HG03039 (cell line): ENCODE results near the gene PXMP4.
A peak's percentile ranks its signal among the peaks of the same experiment; 100 is the strongest.
"Not testable (repeated sequence)": the region's sequence is repeated elsewhere in the genome, so short reads cannot be mapped to it uniquely, and the experiment has no call there.

Experiments
- ATAC-seq: cut with Tn5 transposase; IDR thresholded peaks from one replicate; pipeline ENCODE4 v1.9.1; 2021; ENCODE audit warnings: mild to moderate bottlenecking, moderate library complexity; ENCODE audit not compliant: unreplicated experiment

Gene PXMP4, protein sequence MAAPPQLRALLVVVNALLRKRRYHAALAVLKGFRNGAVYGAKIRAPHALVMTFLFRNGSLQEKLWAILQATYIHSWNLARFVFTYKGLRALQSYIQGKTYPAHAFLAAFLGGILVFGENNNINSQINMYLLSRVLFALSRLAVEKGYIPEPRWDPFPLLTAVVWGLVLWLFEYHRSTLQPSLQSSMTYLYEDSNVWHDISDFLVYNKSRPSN

GRCh38 chr20:33719989-33720709, at the start of gene PXMP4:
TSS of gene PXMP4 (minus strand) at chr20:33720310. CDS start at chr20:33720207, 103 bp downstream.
- ATAC-seq = peak; percentile 94

- no peak for ATAC-seq
These were observed 48.9 kb upstream of the PXMP4 start for GRCh38 chr20:33769043-33769442.

DNA sequence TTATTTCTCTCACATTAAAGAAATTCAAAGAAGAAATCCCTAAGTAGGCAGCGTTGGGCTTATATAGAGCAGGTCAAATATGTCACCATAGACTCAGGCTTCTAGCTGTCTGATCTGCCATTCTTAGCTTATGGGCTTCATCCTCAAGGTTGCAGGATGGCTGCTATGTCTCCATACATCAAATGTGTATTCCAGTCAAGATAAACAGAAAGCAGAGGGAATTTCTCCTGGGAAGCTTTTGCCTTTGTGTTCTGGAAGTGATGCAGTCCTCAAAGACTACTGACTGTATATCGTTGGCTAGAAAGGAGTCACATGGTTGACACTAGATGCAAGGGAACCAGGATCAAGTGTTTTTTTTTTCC, 47.6 kb upstream of the PXMP4 start:
- no peak for ATAC-seq

- ATAC-seq = no peak
These were observed 46.6 kb upstream of the PXMP4 start for GRCh38 chr20:33766686-33767085.

DNA sequence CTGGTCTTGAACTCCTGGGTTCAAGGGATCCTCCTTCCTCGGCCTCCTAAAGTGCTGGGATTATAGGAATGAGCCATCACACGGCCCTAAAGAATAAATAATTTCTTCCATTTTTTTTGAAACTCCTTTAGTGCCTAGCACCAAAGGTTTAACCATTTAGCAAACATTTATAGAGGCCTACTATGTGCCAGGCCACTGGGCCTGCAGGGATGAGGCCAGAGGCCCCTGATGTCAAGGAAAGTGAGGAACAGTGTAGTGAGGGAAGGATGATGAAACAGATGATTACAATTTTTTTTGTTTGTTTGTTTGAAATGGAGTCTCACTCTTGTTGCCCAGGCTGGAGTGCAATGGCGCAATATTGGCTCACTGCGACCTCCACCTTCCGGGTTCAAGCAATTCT, 45.5 kb upstream of the PXMP4 start:
- no peak for ATAC-seq

- ATAC-seq = no peak
These were observed 45.0 kb upstream of the PXMP4 start for GRCh38 chr20:33765099-33765498.

GRCh38 chr20:33761698-33762250, 41.7 kb upstream of the PXMP4 start:
- ATAC-seq = no peak

GRCh38 chr20:33757458-33757857, 37.3 kb upstream of the PXMP4 start:
- ATAC-seq = no peak

GRCh38 chr20:33757046-33757445, 36.9 kb upstream of the PXMP4 start:
- ATAC-seq = no peak

- not testable (repeated sequence) for ATAC-seq
These were observed 35.9 kb upstream of the PXMP4 start for GRCh38 chr20:33755936-33756490.

DNA sequence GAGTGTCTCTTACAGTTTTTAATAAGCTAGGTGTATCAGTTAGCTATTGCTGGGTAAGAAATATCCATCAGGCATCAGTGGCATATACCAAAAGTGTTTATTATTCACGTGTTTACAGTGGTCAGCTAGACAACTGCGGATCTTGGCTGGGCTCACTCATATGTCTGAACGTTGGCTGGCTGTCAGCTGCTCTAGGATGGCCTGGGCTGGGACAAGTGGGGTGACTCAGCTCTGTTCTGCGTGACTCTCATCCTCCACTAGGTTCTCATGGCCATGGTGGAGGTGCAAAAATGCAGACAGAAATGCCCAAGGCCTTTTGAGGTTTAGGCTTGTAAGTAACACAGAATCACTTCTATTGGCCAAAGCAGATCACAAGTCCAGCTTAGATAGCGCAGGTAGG, 33.7 kb upstream of the PXMP4 start:
- no peak for ATAC-seq

DNA sequence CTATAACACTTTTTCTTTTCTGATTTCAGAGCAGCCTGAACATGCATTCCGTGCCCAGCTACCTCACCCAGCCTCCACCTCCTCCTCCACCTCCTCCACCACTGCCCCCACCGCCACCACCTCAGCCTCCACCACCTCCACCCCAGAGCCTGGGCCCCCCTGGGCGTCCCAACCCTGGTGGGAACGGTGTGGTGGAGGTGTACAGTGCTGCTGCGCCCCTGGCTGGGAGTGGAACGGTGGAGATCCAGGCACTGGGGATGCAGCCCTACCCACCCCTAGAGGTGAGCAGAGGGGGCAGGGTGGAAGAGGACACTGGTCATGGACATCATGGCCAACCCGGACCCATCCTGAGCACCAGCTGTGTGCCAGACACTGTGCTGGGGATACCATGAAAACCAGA, 33.0 kb upstream of the PXMP4 start:
- no peak for ATAC-seq

GRCh38 chr20:33751775-33752174, 31.7 kb upstream of the PXMP4 start:
- ATAC-seq = no peak

- ATAC-seq = no peak
These were observed 26.4 kb upstream of the PXMP4 start for GRCh38 chr20:33746325-33746998.

DNA sequence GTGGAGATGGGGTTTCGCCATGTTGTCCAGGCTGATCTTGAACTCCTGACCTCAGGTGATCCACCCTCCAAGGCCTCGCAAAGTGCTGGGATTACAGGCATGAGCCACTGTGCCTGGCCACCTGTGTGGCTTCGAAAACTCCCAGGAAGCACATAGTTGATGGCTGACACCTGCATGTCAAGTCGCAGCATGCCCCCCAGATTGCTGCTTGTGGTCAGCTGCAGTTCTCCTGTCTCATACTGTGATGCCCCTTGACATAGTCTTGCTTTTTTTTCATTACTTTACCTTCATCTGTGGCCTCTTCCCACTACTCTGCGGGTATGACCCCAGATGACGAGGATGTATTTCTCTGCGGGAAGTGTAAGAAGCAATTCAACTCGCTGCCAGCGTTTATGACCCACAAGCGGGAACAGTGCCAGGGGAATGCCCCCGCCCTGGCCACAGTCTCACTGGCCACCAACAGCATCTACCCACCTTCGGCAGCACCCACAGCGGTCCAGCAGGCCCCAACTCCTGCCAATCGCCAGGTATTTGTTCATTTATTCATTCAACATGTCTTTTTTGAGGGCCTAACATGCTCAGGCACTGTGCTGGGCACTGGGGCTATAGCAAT, 24.8 kb upstream of the PXMP4 start:
- ATAC-seq = no peak

DNA sequence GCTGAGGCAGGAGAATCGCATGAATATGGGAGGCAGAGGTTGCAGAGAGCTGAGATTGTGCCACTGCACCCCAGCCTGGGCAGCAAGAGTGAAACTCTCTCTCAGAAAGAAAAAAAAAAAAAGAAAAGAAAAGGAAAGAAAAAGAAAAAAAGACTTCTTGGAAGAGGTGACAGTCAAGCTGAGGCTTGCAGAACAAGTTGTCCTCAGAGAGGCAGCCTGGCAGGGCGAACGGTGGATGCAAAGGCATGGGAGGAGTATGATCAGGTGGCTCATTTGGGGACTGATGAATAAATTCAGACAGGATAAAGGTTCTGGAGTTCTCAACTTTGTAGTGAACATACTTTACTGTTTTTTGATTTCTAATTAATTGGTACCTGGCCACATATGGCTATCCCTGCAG, 24.1 kb upstream of the PXMP4 start:
- no peak for ATAC-seq

GRCh38 chr20:33740189-33740588, 20.1 kb upstream of the PXMP4 start:
- no peak for ATAC-seq

DNA sequence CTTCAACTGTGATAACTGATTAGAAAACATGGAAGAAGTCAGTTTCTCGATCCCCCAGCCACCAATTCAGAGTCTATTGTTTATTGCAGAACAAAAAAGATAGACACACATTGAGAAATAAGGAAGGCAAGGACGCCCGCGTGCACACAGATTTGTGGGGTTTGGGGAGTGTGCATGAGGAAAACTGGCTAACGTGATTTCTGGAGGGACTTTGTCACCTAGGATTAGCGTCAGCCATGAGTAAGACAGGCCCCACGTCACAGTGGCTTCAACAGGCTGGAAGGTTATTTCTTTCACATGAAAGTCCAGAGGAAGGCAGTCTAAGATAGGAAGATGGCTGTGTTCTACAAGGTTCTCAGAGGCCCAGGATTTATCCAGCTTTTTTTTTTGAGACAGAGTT, 19.4 kb upstream of the PXMP4 start:
- ATAC-seq = no peak

DNA sequence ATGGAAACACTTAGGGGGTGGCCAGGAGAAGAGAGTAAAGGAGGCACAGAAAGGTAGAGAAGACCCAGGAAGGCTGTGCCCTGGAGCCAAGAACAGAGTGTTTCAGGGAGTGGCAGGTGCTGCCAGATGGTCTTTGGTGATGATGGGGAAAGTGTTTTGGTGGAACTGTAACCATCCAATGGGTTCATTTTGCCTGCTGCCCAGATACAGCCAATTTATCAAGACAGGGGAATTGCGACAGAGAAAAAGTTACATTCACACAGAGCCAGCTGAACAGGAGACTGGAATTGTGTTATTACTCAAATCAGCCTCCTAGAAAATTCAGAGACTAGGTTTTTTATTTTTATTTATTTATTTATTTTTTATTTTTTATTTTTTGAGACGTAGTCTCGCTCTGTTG, 16.9 kb upstream of the PXMP4 start:
- no peak for ATAC-seq

DNA sequence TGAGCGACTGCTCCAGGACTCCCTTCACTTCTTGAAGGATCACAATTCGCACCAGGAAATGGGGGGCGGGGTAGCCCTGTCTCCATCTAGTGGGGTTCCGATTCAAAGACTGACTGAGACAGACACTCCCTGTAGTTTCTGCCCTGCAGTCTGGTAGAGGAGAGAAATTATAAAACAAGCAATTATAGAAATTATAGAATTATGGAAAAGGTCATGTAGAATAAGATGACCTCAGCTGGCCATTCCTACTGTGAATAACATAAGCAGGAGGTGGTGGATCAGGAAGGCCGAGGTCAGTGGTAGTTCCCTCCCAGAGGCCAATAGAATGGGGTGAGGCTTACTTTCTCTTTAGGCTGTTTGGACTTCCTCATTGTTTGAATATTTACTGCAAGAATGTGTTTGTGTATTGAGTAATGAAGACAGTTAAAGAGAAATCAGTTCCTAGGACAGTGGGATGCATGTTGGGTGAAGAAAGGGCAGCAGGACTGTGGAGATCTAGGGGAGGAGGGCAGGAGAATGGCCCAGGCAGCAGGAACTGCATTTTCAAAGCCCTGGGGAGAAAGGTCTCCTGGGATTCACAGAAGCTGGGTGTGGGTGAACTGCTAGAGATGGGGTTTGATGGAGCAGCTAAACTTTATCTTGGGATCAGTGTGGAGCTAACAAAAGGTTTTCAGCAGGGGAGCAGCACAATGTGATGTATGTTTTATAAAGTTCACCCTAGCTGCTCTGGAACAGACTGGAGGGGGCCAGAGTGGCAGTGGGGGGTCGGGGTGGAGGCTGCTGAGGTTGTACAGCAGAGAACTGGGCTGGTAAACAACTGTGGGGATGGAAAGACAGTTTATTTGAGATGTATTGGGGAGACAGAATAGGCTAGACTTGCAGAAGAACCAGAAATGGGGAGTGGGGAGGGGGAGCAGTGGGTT, 13.8 kb upstream of the PXMP4 start:
- no peak for ATAC-seq
